K562 (cell line): ENCODE data around the gene BTBD2. TPM values are rescaled to one million over a fixed set of nuclear protein-coding genes. Genes with fewer than 3 reads are reported as not detected.

Source experiments
- BCOR ChIP-seq: fragments of 450-650 bp; IDR thresholded peaks from 2 replicates; pipeline ENCODE4 v1.6.1; 2016
- EHMT2 ChIP-seq: fragments of 450-650 bp; IDR thresholded peaks from 2 replicates; pipeline ENCODE4 v1.6.1; 2018; ENCODE audit warnings: antibody characterized with exemption
- EWSR1 ChIP-seq: fragments of 450-650 bp; IDR thresholded peaks from 2 replicates; pipeline ENCODE4 v1.6.1; 2018; ENCODE audit warnings: borderline replicate concordance, mild to moderate bottlenecking, low read depth, moderate library complexity; ENCODE audit not compliant: partially characterized antibody
- FUS ChIP-seq: fragments of 200-400 bp; formaldehyde crosslinking; optimal IDR thresholded peaks from 2 replicates; pipeline ENCODE3; 2017; ENCODE audit warnings: low read depth, low read length
- HMGN3 ChIP-seq: IDR thresholded peaks from 2 replicates; pipeline ENCODE4 v1.6.1; 2011; ENCODE audit warnings: borderline replicate concordance, low read depth, mild to moderate bottlenecking, mixed read lengths, low read length; ENCODE audit not compliant: insufficient read length; ENCODE audit errors: extremely low read depth
- KDM1A ChIP-seq, 2 experiments: fragments of 450-650 bp; IDR thresholded peaks; 2 replicates each; pipeline ENCODE4 v1.6.1; 2016; ENCODE audit warnings: mild to moderate bottlenecking in 2 of 2
- MBD2 ChIP-seq: sonication (generic); IDR thresholded peaks from 2 replicates; pipeline ENCODE4 v1.6.1; 2016; ENCODE audit warnings: low read depth, borderline replicate concordance
- MNT ChIP-seq, 2 experiments: fragments of 450-650 bp; conservative IDR thresholded peaks; 2 replicates each; pipeline ENCODE4 v1.6.1; 2017; ENCODE audit warnings: mild to moderate bottlenecking in 2 of 2, moderate library complexity in 2 of 2
- PTBP1 ChIP-seq: fragments of 200-400 bp; formaldehyde crosslinking; IDR thresholded peaks from 2 replicates; pipeline ENCODE4 v1.6.1; 2017; ENCODE audit warnings: low read depth, low read length
- SMARCE1 ChIP-seq: fragments of 450-650 bp; IDR thresholded peaks from 2 replicates; pipeline ENCODE4 v1.7.1; 2016; ENCODE audit warnings: mild to moderate bottlenecking
- TAF7 ChIP-seq: fragments of 450-650 bp; IDR thresholded peaks from 2 replicates; pipeline ENCODE4 v1.6.1; 2016; ENCODE audit warnings: missing genetic modification characterization, missing compliant biosample characterization
- TARDBP ChIP-seq: fragments of 450-650 bp; IDR thresholded peaks from 2 replicates; pipeline ENCODE4 v1.6.1; 2016
- XRCC3 ChIP-seq: fragments of 450-650 bp; IDR thresholded peaks from 2 replicates; pipeline ENCODE4 v1.6.1; 2017; ENCODE audit warnings: mild to moderate bottlenecking, moderate library complexity
- ZBTB40 ChIP-seq, 2 experiments: fragments of 450-650 bp in 1 of 2; sonication (generic) in 1 of 2; formaldehyde crosslinking in 1 of 2; IDR thresholded peaks; 2 replicates each; pipeline versions ENCODE4 v1.7.1 to v1.9.0; 2016 to 2022; ENCODE audit warnings: inconsistent platforms in 1 of 2, mild to moderate bottlenecking in 1 of 2, missing genetic modification reagents in 1 of 2
- ZNF175 ChIP-seq: fragments of 200-800 bp; sonication (Bioruptor generic); IDR thresholded peaks from 2 replicates; pipeline ENCODE4 v1.6.1; 2016; ENCODE audit warnings: low read depth, mild to moderate bottlenecking, missing genetic modification characterization, missing compliant biosample characterization
- polyA plus RNA-seq, 8 experiments: library from polyadenylated mRNA; depleted of rRNA in 4 of 8; stranded (reverse) in 5 of 8; unstranded in 3 of 8; fragments of >200 nt; fragmentation: Nextera tagmentation in 2 of 8; fragmentation: Illumina TruSeq in 1 of 8; extraction: Ambion mirVana in 2 of 8; extraction: Trizol in 1 of 8; gene quantifications; 2 replicates each; pipeline versions ENCODE4 v1.2.1 to v1.2.3, GENCODE V29; 2011 to 2014; ENCODE audit warnings: inconsistent platforms in 1 of 8, missing spikeins in 1 of 8
- total RNA-seq, 7 experiments: library from RNA; depleted of rRNA in 6 of 7; stranded (reverse); fragments of >200 nt in 6 of 7; fragmentation: Illumina TruSeq in 2 of 7; extraction: Trizol in 2 of 7; gene quantifications; 2 replicates each; pipeline versions ENCODE4 v1.2.1 to v1.2.3, GENCODE V29; 2011 to 2021; ENCODE audit warnings: low replicate concordance in 1 of 7
- TF ChIP-seq, protein P1 (sequence below): conservative IDR thresholded peaks from 2 replicates; pipeline ENCODE4 v1.6.1; 2011; ENCODE audit warnings: low read depth, mild to moderate bottlenecking, low read length; ENCODE audit not compliant: control insufficient read depth

Gene BTBD2
- total and polyA plus RNA-seq, 9 of the 15 experiments (the other 6 are each of a cell fraction or from before 2014, with no cell fraction given) = 0.10 to 15.6 (median 6.9) TPM

DNA sequence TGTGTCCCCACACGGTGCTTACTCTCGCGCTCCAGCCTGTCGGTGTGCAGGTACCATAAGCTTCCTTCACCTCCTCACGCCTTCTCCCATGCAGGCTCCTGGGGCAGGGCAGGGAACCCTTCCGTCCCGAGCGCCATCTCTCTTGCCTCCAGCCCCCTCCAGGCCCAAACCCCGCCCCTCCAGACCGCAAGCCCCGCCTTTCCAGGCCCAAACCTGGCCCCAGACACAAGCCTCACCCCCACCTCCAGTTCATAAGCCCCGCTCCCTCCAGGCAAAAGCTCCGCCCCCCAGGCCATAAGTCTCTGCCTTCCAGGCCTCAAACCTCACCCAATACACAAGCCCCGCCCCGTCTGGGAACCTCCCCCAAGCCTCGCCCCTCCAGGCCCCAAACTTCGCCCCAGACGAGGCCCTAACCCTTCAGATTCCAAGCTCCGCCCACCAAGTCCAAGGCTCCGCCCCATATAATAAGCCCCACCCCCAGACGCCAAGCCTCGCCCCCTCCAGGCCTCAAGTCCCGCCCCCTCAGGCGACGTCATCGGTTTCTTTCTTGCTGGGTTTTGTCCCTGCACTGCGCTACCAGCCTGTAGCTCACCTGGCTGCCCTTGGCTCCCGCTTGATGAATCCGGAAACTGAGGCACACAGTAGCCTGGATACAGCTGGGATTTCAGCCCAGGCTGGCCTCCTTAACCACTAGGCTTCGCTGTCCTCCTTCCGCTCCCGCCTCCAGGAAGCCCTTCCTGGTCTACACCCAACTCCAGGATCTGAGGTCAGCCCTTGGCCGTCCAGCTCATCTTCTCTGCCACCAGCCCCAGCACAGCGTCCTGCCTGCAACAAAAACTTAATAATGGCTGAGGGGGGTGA, 19.4 kb upstream of the BTBD2 start (continued):
- no peak for TF ChIP-seq PTBP1
- peak in 1 of 2 experiments; percentile 19; a peak in 1 of 4 replicates for TF ChIP-seq MNT (conservative IDR thresholded peaks at IDR 0.05)
- 0 out of 2 replicates have a peak, but pooled peaks have one; percentile 34 for TF ChIP-seq SMARCE1
- TF ChIP-seq, protein P1, sequence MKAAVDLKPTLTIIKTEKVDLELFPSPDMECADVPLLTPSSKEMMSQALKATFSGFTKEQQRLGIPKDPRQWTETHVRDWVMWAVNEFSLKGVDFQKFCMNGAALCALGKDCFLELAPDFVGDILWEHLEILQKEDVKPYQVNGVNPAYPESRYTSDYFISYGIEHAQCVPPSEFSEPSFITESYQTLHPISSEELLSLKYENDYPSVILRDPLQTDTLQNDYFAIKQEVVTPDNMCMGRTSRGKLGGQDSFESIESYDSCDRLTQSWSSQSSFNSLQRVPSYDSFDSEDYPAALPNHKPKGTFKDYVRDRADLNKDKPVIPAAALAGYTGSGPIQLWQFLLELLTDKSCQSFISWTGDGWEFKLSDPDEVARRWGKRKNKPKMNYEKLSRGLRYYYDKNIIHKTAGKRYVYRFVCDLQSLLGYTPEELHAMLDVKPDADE = no peak; the same call in 1 of the 2 replicates
- TF ChIP-seq HMGN3 = peak; percentile 49
- no peak for TF ChIP-seq XRCC3
- no peak for TF ChIP-seq FUS
- no peak for TF ChIP-seq TAF7 (tag)
- no peak for TF ChIP-seq EHMT2
- no peak for TF ChIP-seq ZNF175 (CRISPR knock-in tag)
- TF ChIP-seq EWSR1 = no peak
- TF ChIP-seq ZBTB40 (IDR thresholded peaks at IDR 0.05) = no peak
- no peak for TF ChIP-seq ZBTB40 (CRISPR knock-in tag; IDR thresholded peaks at IDR 0.05)
- TF ChIP-seq MBD2 = 0 out of 2 replicates have a peak, but pooled peaks have one; percentile 35
- TF ChIP-seq TARDBP = no peak
- TF ChIP-seq KDM1A (IDR thresholded peaks at IDR 0.05) = peak in 1 of 2 experiments; percentile 70; a peak in 3 of 4 replicates
- peak; percentile 96 for TF ChIP-seq BCOR
